ENCODE data around the gene F12.
A peak's percentile ranks its signal among the peaks of the same experiment; 100 is the strongest.
"Not testable (repeated sequence)": the region's sequence is repeated elsewhere in the genome, so short reads cannot be mapped to it uniquely, and the experiment has no call there.

F12 gene

GRCh38 chr5:177364159-177364962, 45.0 kb downstream of the F12 start:
- Mint-ChIP-seq H3K9me3 (no peaks in the 10 kb centered on the region), H3K36me3 (ENCODE audit: low read depth) (no peaks in the 10 kb centered on the region), H3K4me3 (peak overlapping the region; percentile 28), H3K27ac (no peak overlapping the region), H3K27me3 (ENCODE audit: low read depth, poor library complexity) (peaks cover 22% of the 10 kb centered on the region), H3K4me1 (peaks cover 54% of the 10 kb centered on the region)
- no peak for DNase-seq
- TF ChIP-seq, protein P1, sequence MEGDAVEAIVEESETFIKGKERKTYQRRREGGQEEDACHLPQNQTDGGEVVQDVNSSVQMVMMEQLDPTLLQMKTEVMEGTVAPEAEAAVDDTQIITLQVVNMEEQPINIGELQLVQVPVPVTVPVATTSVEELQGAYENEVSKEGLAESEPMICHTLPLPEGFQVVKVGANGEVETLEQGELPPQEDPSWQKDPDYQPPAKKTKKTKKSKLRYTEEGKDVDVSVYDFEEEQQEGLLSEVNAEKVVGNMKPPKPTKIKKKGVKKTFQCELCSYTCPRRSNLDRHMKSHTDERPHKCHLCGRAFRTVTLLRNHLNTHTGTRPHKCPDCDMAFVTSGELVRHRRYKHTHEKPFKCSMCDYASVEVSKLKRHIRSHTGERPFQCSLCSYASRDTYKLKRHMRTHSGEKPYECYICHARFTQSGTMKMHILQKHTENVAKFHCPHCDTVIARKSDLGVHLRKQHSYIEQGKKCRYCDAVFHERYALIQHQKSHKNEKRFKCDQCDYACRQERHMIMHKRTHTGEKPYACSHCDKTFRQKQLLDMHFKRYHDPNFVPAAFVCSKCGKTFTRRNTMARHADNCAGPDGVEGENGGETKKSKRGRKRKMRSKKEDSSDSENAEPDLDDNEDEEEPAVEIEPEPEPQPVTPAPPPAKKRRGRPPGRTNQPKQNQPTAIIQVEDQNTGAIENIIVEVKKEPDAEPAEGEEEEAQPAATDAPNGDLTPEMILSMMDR (IDR thresholded peaks at IDR 0.05), result no peak

GRCh38 chr5:177363565-177363964, 45.8 kb downstream of the F12 start:
- Mint-ChIP-seq H3K27ac (no peak overlapping the region), H3K27me3 (ENCODE audit: low read depth, poor library complexity) (peaks cover 18% of the 10 kb centered on the region), H3K36me3 (ENCODE audit: low read depth) (no peaks in the 10 kb centered on the region), H3K9me3 (no peaks in the 10 kb centered on the region), H3K4me1 (peaks cover 47% of the 10 kb centered on the region), H3K4me3 (peak overlapping the region; percentile 74)
- TF ChIP-seq, protein P1 (IDR thresholded peaks at IDR 0.05), result no peak
- no peak for DNase-seq

- no peak overlapping the region for H3K27ac Mint-ChIP-seq
- peaks cover 42% of the 10 kb centered on the region for H3K4me1 Mint-ChIP-seq
- TF ChIP-seq, protein P1 (IDR thresholded peaks at IDR 0.05), result no peak
- H3K27me3 Mint-ChIP-seq (ENCODE audit: low read depth, poor library complexity), result peaks cover 18% of the 10 kb centered on the region
- no peaks in the 10 kb centered on the region for H3K36me3 Mint-ChIP-seq (ENCODE audit: low read depth)
- DNase-seq, result peak; percentile 81
- no peaks in the 10 kb centered on the region for H3K9me3 Mint-ChIP-seq
- peak overlapping the region; percentile 74 for H3K4me3 Mint-ChIP-seq
Observed at GRCh38 chr5:177362610-177363507, 46.5 kb downstream of the F12 start.

DNA sequence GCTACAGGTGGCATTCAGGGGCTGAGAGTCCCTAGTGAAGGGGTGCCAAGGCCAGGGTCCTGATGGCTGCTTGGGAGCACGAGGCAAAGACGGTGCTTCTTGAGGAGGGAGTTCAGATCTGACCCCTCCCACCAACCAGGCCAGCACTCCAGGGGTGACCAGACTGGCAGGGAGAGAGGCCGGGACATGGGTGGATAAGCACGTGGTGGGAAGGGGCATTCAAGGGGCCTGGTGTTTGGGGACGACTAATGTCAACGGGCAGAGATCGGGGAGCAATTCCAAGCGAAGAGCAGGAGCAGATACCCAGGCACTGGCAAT, 47.1 kb downstream of the F12 start:
- peak overlapping the region; percentile 74 for H3K4me3 Mint-ChIP-seq
- no peak overlapping the region for H3K27ac Mint-ChIP-seq
- H3K27me3 Mint-ChIP-seq (ENCODE audit: low read depth, poor library complexity), result peaks cover 23% of the 10 kb centered on the region
- peaks cover 47% of the 10 kb centered on the region for H3K4me1 Mint-ChIP-seq
- no peaks in the 10 kb centered on the region for H3K9me3 Mint-ChIP-seq
- TF ChIP-seq, protein P1 (IDR thresholded peaks at IDR 0.05), result no peak
- no peak for DNase-seq
- no peaks in the 10 kb centered on the region for H3K36me3 Mint-ChIP-seq (ENCODE audit: low read depth)

DNA sequence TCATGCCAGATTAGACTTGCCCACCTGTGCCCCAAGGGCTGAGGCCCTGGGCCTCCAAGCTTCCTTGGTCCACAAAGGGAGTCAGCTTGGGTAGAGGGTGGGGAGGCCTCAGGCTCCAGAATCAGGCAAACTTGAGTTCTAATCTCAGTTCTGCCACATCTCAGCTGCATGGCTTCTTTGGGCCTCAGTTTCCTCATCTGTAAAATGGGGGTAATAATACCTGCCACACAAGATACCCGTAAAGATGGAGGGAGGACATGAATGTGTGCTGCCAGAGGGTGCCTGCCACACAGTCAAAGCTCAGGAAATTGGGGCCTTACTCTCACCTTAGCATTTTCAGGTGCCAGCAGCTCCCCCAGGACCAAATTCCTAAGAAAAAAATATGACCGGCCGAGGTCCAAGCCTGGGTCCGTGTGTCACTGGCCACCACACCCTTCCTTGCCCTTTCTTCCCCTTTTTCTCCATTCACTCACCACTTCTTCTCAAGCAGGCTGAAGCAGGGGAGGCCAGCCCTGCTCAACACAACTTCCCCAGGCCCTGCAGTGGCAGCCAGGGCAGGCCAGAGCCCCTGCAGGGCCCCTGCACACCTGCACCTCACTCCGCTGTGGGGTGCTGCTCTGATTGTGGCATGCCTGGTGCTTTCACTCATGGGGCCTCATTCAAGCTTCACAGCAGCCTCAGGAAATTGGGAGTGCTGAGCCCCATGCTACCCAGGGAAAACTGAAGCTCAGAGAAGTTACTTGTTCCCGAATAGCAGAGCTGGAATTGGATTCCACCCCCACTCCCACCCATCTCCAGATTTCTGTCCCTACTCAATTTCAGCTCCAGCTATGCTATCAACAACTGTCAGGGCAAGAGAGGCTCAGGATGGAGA, 47.7 kb downstream of the F12 start:
- peak overlapping the region; percentile 74 for H3K4me3 Mint-ChIP-seq

DNA sequence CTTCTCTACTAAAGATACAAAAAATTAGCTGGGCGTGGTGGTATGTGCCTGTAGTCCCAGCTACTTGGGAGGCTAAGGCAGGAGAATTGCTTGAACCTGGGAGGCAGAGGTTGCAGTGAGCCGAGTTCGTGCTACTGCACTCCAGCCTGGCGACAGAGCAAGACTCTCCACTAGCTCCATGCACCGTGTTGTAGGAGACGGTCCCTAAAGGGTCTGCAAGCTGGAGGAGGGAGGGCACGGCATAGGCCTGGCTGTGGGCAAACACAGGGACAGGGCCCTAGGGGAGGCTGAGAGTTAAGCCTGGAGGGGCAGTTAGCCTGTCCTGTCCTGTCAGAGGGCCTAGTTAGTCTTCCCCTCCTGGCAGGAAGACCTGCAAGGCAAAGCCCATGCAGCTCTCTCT, 48.6 kb downstream of the F12 start:
- not testable (repeated sequence) for H3K9me3 Mint-ChIP-seq; DNase-seq; H3K27ac Mint-ChIP-seq; H3K36me3 Mint-ChIP-seq (ENCODE audit: low read depth); H3K4me3 Mint-ChIP-seq
- Mint-ChIP-seq H3K27me3 (ENCODE audit: low read depth, poor library complexity) (peaks cover 31% of the 10 kb centered on the region), H3K4me1 (peaks cover 37% of the 10 kb centered on the region)

More for the DNA sequence above, 47.7 kb downstream of the F12 start:
- no peak for DNase-seq
- no peaks in the 10 kb centered on the region for H3K36me3 Mint-ChIP-seq (ENCODE audit: low read depth)
- TF ChIP-seq, protein P1 (IDR thresholded peaks at IDR 0.05), result no peak
- no peaks in the 10 kb centered on the region for H3K9me3 Mint-ChIP-seq
- peaks cover 24% of the 10 kb centered on the region for H3K27me3 Mint-ChIP-seq (ENCODE audit: low read depth, poor library complexity)
- no peak overlapping the region for H3K27ac Mint-ChIP-seq
- peaks cover 46% of the 10 kb centered on the region for H3K4me1 Mint-ChIP-seq

Measured in nephron progenitor cell (in vitro differentiated cells).